Gastrocnemius medialis (tissue), 4 donors: ENCODE data around the gene GRAP2. TPM values are rescaled to one million over a fixed set of nuclear protein-coding genes. Genes with fewer than 3 reads are reported as not detected.

Experiments
- ATAC-seq, 2 donors: fragments of 150-250 bp; one replicate each; pipeline ENCODE4 v1.9.1; 2016
- DNase-seq, 2 donors: peaks; one replicate each; pipeline ENCODE4 v3.0.0-alpha.2; 2019
- H3K27ac ChIP-seq, 4 donors: fragments of 200-600 bp; sonication (generic); 1 replicate in 1 of 4; 2 replicates in 3 of 4; pipeline ENCODE4 v1.5.1; 2016 to 2018; ENCODE audit warnings: mild to moderate bottlenecking in 2 of 4, moderate library complexity in 1 of 4
- H3K27me3 ChIP-seq, 3 donors: fragments of 200-600 bp; sonication (generic) in 2 of 3; 1 replicate in 1 of 3; 2 replicates in 2 of 3; pipeline versions ENCODE4 v1.5.1 to v1.6.0; 2016 to 2019; ENCODE audit warnings: mild to moderate bottlenecking in 1 of 3, moderate library complexity in 1 of 3
- H3K36me3 ChIP-seq, 2 donors: fragments of 200-600 bp; sonication (generic) in 1 of 2; one replicate each; pipeline ENCODE4 v1.5.1; 2017 to 2018
- H3K4me1 ChIP-seq, 2 donors: fragments of 200-600 bp; sonication (generic) in 1 of 2; one replicate each; pipeline ENCODE4 v1.5.1; 2016 to 2017; ENCODE audit warnings: mild to moderate bottlenecking in 2 of 2
- H3K4me3 ChIP-seq, 4 donors: fragments of 200-600 bp; sonication (generic) in 3 of 4; 1 replicate in 1 of 4; 2 replicates in 3 of 4; pipeline ENCODE4 v1.5.1; 2016 to 2019; ENCODE audit warnings: mild to moderate bottlenecking in 2 of 4
- H3K9me3 ChIP-seq, 3 donors: fragments of 200-600 bp; sonication (generic) in 2 of 3; 1 replicate in 1 of 3; 2 replicates in 2 of 3; pipeline ENCODE4 v1.5.1; 2016 to 2019
- CTCF ChIP-seq, 5 experiments: fragments of 450-650 bp in 3 of 5; fragments of 200-600 bp in 2 of 5; sonication (generic) in 2 of 5; IDR thresholded peaks in 4 of 5; conservative IDR thresholded peaks in 1 of 5; 1 replicate in 4 of 5; 2 replicates in 1 of 5; pipeline ENCODE4 v1.5.1; 2016 to 2019; ENCODE audit warnings: antibody characterized with exemption in 5 of 5, mild to moderate bottlenecking in 3 of 5, moderate library complexity in 3 of 5
- POLR2A ChIP-seq, 2 donors: fragments of 450-650 bp; IDR thresholded peaks; one replicate each; pipeline ENCODE4 v1.6.1; 2017; ENCODE audit warnings: antibody characterized with exemption in 2 of 2, mild to moderate bottlenecking in 2 of 2, moderate library complexity in 2 of 2
- in situ Hi-C, 4 donors: fragments of 200-750 bp; cut with MboI; loops; one replicate each; pipeline versions ENCODE4 v1.15.0 to v1.8.0; 2017; ENCODE audit warnings: low sequenced_read_pairs in 4 of 4
- intact Hi-C: fragments of 100-400 bp; cut with DNase I; formaldehyde crosslinking; loops from one replicate; pipeline ENCODE4 v1.15.1; 2023; ENCODE audit warnings: low total_unique reads
- total RNA-seq, 4 donors: library from RNA; depleted of rRNA; stranded (reverse); fragments of >200 nt; gene quantifications; one replicate each; pipeline versions ENCODE4 v1.1.0 to v1.2.3, GENCODE V29; 2016

GRAP2 gene
- total RNA-seq, 4 donors from 2014 or later, result 0.07 to 0.97 TPM; not detected in 2

GRCh38 chr22:40020956-40021355, 120.1 kb downstream of the GRAP2 start:
- no peaks in the 10 kb centered on the region for H3K27me3 ChIP-seq
- no peak overlapping the region for H3K4me3 ChIP-seq
- no peaks in the 10 kb centered on the region for H3K9me3 ChIP-seq
- no peaks in the 10 kb centered on the region for H3K4me1 ChIP-seq
- no peak for ATAC-seq
- no peak for DNase-seq
- no peak overlapping the region for H3K27ac ChIP-seq
- TF ChIP-seq CTCF (IDR thresholded peaks at IDR 0.05 in 4 of 5, conservative IDR thresholded peaks at IDR 0.05 in 1 of 5) (no peak), POLR2A (IDR thresholded peaks at IDR 0.05) (no peak)
- no peaks in the 10 kb centered on the region for H3K36me3 ChIP-seq
- intact Hi-C loops, result no loop called here
- in situ Hi-C loops, result loop anchor here in 3 of 4 donors (10.0 to 25.0 kb wide), 3 partner anchors 406 to 659 kb away; partner anchors contain the start of gene RPS19BP1 (in 1 of the 3)

GRCh38 chr22:40021401-40022000, 120.6 kb downstream of the GRAP2 start:
- in situ Hi-C loops (loop anchor here in 3 of 4 donors (10.0 to 25.0 kb wide), 3 partner anchors 407 to 659 kb away; partner anchors contain the start of gene RPS19BP1 (in 1 of the 3)), intact Hi-C loops (no loop called here)
- Histone ChIP-seq H3K27ac (no peak overlapping the region), H3K27me3 (no peaks in the 10 kb centered on the region), H3K4me1 (no peaks in the 10 kb centered on the region), H3K4me3 (no peak overlapping the region), H3K36me3 (no peaks in the 10 kb centered on the region), H3K9me3 (no peaks in the 10 kb centered on the region)
- DNase-seq (no peak), ATAC-seq (no peak)
- no peak for TF ChIP-seq POLR2A (IDR thresholded peaks at IDR 0.05)
- no peak for TF ChIP-seq CTCF (IDR thresholded peaks at IDR 0.05 in 4 of 5, conservative IDR thresholded peaks at IDR 0.05 in 1 of 5)

- intact Hi-C loops, result no loop called here
- Histone ChIP-seq H3K4me1 (no peaks in the 10 kb centered on the region), H3K27me3 (no peaks in the 10 kb centered on the region), H3K36me3 (no peaks in the 10 kb centered on the region), H3K9me3 (no peaks in the 10 kb centered on the region), H3K4me3 (no peak overlapping the region), H3K27ac (no peak overlapping the region)
- DNase-seq, result no peak
- TF ChIP-seq CTCF (IDR thresholded peaks at IDR 0.05 in 4 of 5, conservative IDR thresholded peaks at IDR 0.05 in 1 of 5), result no peak
- no peak for TF ChIP-seq POLR2A (IDR thresholded peaks at IDR 0.05)
- no peak for ATAC-seq
- in situ Hi-C loops, result loop anchor here in 3 of 4 donors (10.0 to 25.0 kb wide), 3 partner anchors 408 to 660 kb away; partner anchors contain the start of gene RPS19BP1 (in 1 of the 3)
Observed at GRCh38 chr22:40022536-40023240, 121.8 kb downstream of the GRAP2 start.

Other genes with a start within 250 kb of the GRAP2 start
- not detected for gene ENTHD1, start 7.3 kb upstream of the GRAP2 start, total RNA-seq
- not detected for gene TMA7B, start 59.3 kb downstream of the GRAP2 start, total RNA-seq
- under 1 TPM in 3 of 4 donors, not detected in 1; 0.02 to 0.15 (median 0.07) TPM for gene FAM83F, start 93.9 kb downstream of the GRAP2 start, total RNA-seq